Lower leg skin (tissue), 3 donors: ENCODE measurements around the gene CCL22.

Source experiments
- POLR2A ChIP-seq, 2 donors: fragments of 450-650 bp; IDR thresholded peaks; one replicate each; pipeline ENCODE4 v1.6.1; 2016 to 2017; ENCODE audit warnings: antibody characterized with exemption in 2 of 2, mild to moderate bottlenecking in 1 of 2, moderate library complexity in 1 of 2
- TF ChIP-seq, protein P1 (sequence below), 3 donors: fragments of 450-650 bp; IDR thresholded peaks; one replicate each; pipeline ENCODE4 v1.5.1; 2016; ENCODE audit warnings: antibody characterized with exemption in 3 of 3, mild to moderate bottlenecking in 3 of 3, moderate library complexity in 2 of 3

- TF ChIP-seq, protein P1, sequence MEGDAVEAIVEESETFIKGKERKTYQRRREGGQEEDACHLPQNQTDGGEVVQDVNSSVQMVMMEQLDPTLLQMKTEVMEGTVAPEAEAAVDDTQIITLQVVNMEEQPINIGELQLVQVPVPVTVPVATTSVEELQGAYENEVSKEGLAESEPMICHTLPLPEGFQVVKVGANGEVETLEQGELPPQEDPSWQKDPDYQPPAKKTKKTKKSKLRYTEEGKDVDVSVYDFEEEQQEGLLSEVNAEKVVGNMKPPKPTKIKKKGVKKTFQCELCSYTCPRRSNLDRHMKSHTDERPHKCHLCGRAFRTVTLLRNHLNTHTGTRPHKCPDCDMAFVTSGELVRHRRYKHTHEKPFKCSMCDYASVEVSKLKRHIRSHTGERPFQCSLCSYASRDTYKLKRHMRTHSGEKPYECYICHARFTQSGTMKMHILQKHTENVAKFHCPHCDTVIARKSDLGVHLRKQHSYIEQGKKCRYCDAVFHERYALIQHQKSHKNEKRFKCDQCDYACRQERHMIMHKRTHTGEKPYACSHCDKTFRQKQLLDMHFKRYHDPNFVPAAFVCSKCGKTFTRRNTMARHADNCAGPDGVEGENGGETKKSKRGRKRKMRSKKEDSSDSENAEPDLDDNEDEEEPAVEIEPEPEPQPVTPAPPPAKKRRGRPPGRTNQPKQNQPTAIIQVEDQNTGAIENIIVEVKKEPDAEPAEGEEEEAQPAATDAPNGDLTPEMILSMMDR (IDR thresholded peaks at IDR 0.05): no peak
- TF ChIP-seq POLR2A (IDR thresholded peaks at IDR 0.05): no peak
These were observed 8.7 kb downstream of the CCL22 start for GRCh38 chr16:57367116-57367752.
